Right atrium auricular region (tissue), 2 donors: ENCODE results near the gene FBRSL1. TPM values are rescaled to one million over a fixed set of nuclear protein-coding genes. Genes with fewer than 3 reads are reported as not detected.

ENCODE experiments used
- DNase-seq: peaks from one replicate; pipeline ENCODE4 v3.0.0-alpha.2; 2019; ENCODE audit warnings: low spot score
- H3K27ac ChIP-seq, 2 donors: fragments of 200-600 bp; sonication (generic); 1 replicate in 1 of 2; 2 replicates in 1 of 2; pipeline ENCODE4 v1.5.1; 2016 to 2019
- H3K27me3 ChIP-seq, 2 donors: fragments of 200-600 bp; sonication (generic); one replicate each; pipeline versions ENCODE4 v1.5.1 to v1.6.0; 2017 to 2019
- H3K36me3 ChIP-seq: fragments of 200-600 bp; sonication (generic); one replicate; pipeline ENCODE4 v1.5.1; 2016
- H3K4me1 ChIP-seq, 2 donors: fragments of 200-600 bp; sonication (generic); one replicate each; pipeline versions ENCODE4 v1.5.1 to v1.6.0; 2017 to 2019
- H3K4me3 ChIP-seq, 2 donors: fragments of 200-600 bp; sonication (generic); 1 replicate in 1 of 2; 2 replicates in 1 of 2; pipeline ENCODE4 v1.5.1; 2017 to 2019; ENCODE audit warnings: mild to moderate bottlenecking in 1 of 2, moderate library complexity in 1 of 2
- H3K9me3 ChIP-seq, 2 donors: fragments of 200-600 bp; sonication (generic); one replicate each; pipeline ENCODE4 v1.5.1; 2019
- CTCF ChIP-seq, 2 donors: fragments of 200-600 bp; sonication (generic); IDR thresholded peaks; one replicate each; pipeline ENCODE4 v1.5.1; 2019; ENCODE audit warnings: antibody characterized with exemption in 2 of 2
- total RNA-seq, 2 donors: library from RNA; depleted of rRNA; stranded (reverse); fragments of >200 nt; gene quantifications; one replicate each; pipeline ENCODE4 v1.1.0, GENCODE V29; 2016

FBRSL1 gene
- total RNA-seq, 2 donors from 2014 or later, result 19.3 to 20.4 TPM

GRCh38 chr12:132549059-132549458, 59.1 kb downstream of the FBRSL1 start:
- H3K27me3 ChIP-seq, result no peaks in the 10 kb centered on the region
- no peak overlapping the region for H3K4me3 ChIP-seq
- no peaks in the 10 kb centered on the region for H3K9me3 ChIP-seq
- no peak overlapping the region for H3K27ac ChIP-seq
- H3K4me1 ChIP-seq, result no peaks in the 10 kb centered on the region
- peaks cover 16% of the 10 kb centered on the region for H3K36me3 ChIP-seq
- DNase-seq, result no peak
- TF ChIP-seq CTCF (IDR thresholded peaks at IDR 0.05), result no peak

- peaks cover 16% of the 10 kb centered on the region for H3K36me3 ChIP-seq
- H3K27me3 ChIP-seq, result no peaks in the 10 kb centered on the region
- H3K27ac ChIP-seq, result no peak overlapping the region
- TF ChIP-seq CTCF (IDR thresholded peaks at IDR 0.05), result no peak
- H3K4me3 ChIP-seq, result no peak overlapping the region
- H3K4me1 ChIP-seq, result no peaks in the 10 kb centered on the region
- DNase-seq, result no peak
- H3K9me3 ChIP-seq, result no peaks in the 10 kb centered on the region
These were observed 60.3 kb downstream of the FBRSL1 start for GRCh38 chr12:132550014-132550802.

- no peak for DNase-seq
- Histone ChIP-seq H3K27ac (no peak overlapping the region), H3K36me3 (peaks cover 16% of the 10 kb centered on the region), H3K4me1 (no peaks in the 10 kb centered on the region), H3K4me3 (no peak overlapping the region), H3K9me3 (no peaks in the 10 kb centered on the region), H3K27me3 (no peaks in the 10 kb centered on the region)
- no peak for TF ChIP-seq CTCF (IDR thresholded peaks at IDR 0.05)
These were observed 61.1 kb downstream of the FBRSL1 start for GRCh38 chr12:132550830-132551640.

GRCh38 chr12:132551641-132552031, 61.7 kb downstream of the FBRSL1 start:
- H3K4me3 ChIP-seq, result no peak overlapping the region
- H3K4me1 ChIP-seq, result no peaks in the 10 kb centered on the region
- peaks cover 16% of the 10 kb centered on the region for H3K36me3 ChIP-seq
- H3K9me3 ChIP-seq, result no peaks in the 10 kb centered on the region
- no peaks in the 10 kb centered on the region for H3K27me3 ChIP-seq
- no peak for DNase-seq
- no peak overlapping the region for H3K27ac ChIP-seq
- TF ChIP-seq CTCF (IDR thresholded peaks at IDR 0.05), result no peak

- no peak overlapping the region for H3K4me3 ChIP-seq
- no peaks in the 10 kb centered on the region for H3K27me3 ChIP-seq
- H3K4me1 ChIP-seq, result peaks cover 0 to 9% of the 10 kb centered on the region in 2 donors
- DNase-seq, result no peak
- no peak for TF ChIP-seq CTCF (IDR thresholded peaks at IDR 0.05)
- H3K9me3 ChIP-seq, result no peaks in the 10 kb centered on the region
- no peaks in the 10 kb centered on the region for H3K36me3 ChIP-seq
- H3K27ac ChIP-seq, result no peak overlapping the region
These were observed 65.1 kb downstream of the FBRSL1 start for GRCh38 chr12:132554845-132555630.
